Fibroblast of skin of right biceps (primary cell): ENCODE data around the gene MRPL2.

Experiments used
- DNase-seq: peaks from one replicate; pipeline ENCODE4 v3.0.0-alpha.2; 2013

The MRPL2 gene

DNA sequence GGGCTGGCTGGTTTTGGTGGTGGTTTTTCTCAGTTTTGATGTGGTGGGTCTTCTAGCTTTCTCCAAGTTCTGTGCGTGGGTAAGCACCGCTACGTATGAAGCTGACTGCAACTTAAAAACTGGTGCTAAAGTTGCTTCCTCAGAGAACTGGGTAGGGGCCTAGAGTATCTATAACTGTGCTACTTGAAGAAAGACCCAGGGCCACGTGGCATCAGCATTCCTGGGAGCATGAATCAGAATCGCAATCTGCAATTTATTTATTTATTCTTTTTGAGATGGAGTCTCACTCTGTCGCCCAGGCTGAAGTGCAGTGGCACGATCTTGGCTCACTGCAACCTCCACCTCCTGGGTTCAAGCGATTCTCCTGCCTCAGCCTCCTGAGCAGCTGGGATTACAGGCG, 22.7 kb upstream of the MRPL2 start:
- peak; percentile 72 for DNase-seq

DNA sequence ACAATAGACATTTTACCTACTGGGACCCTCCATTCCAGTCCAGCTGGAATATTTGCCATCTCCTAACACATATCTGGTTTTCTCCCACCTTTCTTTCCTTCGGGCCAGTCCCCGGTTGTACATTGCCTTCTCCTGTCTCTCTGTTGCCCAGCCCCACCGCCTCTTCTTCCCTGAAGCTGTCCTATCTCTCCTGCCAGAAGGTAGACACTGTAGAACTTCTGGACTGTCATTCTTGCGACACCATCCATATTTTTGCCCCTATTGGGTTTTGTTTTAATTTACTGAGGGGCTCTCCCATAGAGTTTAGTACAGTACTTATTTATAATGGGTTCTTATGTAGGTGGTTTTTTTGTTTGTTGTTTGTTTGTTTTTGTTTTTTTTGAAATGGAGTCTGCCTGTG, 21.8 kb upstream of the MRPL2 start:
- no peak for DNase-seq

DNA sequence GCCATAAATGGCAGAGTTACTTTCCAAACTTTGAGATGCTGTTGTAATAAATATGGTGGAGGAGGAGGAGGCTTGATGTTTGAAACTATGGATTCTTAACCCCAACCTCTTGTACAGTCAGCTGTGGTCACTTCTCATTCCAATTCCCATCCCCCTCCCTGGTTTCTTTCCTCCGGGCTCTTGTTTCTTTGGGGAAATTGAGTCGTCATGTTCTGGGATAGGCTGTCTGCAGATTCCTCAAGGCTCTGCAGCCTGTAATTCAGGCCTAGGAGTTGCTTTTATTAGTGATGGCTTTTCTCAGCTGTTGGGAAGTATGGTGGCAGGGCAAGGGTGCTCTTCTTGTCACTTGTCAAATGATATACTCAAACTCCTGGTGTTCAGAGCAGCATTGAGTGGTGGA, 19.5 kb upstream of the MRPL2 start:
- peak; percentile 93 for DNase-seq

DNA sequence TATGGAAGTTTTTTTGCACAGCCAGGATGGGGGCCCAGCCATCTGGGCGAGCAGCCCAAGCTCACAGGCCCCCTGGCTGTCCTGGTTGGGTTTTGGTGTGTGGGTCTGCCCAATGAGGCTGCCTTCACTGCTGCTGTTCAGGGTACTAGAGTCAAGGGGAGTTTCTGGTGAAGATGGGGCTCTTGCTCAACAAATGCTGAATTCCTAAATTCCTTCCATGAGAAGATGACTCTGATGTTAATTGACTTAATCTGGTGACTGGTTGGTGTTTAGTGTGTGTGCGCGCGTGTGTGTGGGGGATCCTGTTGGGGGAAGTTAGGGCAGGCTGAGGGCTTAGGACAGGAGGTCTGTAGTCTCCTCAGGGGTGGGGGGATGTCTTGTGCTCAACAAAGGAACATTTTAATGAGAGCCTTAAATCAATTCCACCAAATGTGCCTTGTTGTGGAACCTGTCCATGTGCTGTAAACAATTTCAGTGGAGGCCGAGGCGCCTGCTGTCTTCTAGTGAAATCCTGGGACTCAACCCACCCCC, 18.8 kb upstream of the MRPL2 start:
- peak; percentile 87 for DNase-seq

DNA sequence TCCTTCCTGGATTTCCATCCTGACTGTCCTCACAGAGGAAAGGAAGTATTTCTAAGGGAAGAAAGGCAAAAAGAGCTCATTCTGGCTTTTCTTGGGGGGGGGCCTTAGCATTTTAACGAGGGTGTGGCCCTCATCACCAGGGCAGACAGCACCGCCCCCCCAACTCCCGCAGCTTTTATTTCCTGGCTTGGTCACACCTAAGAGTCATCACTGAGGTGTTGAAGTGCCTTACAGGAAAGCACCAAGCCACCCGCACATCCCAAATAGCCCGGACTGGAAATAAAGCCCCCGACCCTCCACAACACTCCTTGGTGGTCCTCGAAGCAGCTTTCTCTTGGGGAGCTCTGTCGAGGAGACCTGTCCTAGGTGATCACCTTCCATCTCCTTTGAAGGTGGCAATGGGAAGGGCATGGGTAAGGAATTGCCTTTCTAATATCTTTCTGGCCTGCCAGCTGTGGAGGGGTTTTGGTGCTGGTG, 18.1 kb upstream of the MRPL2 start:
- DNase-seq = no peak

DNA sequence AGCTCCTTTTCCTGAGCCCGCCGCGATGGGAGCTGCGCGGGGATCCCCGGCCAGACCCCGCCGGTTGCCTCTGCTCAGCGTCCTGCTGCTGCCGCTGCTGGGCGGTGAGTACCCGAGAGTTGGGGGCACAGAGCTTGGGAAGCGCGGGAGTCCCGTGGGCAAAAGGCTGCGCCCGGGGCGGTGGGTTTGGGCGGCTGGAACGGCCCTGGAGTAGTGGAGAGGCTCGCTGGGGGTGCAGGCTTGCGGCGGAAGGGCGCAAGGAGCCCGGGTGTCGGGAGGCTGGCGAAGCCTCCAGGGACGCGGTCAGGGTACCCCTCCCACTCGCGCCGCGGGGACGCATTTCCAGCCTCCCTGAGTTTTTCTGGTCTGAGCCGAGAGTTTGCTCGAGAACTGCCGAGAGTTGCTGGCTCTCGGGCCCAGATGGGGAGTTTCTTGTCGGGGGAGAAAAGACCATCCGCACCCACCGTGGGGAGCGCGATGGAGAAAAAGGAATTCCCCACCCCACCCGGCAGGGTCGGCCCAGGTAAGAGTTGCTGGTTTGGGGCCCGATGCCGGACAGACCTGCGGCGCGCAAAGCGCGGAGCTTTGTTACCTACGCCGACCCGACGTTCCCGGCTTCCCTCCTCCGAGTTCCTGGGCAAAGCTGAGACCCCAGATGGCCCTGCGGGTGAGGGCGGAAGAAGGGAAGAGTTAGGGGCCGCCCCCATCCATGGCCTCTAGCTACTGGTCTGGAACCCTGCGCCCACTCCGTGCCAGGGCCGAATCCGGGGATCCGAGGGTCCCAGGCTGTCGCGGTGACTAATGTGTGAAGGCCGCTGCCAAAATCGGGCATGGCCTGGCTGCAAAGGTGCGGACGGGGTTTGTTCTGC, 17.5 kb upstream of the MRPL2 start:
- DNase-seq = peak; percentile 68

DNA sequence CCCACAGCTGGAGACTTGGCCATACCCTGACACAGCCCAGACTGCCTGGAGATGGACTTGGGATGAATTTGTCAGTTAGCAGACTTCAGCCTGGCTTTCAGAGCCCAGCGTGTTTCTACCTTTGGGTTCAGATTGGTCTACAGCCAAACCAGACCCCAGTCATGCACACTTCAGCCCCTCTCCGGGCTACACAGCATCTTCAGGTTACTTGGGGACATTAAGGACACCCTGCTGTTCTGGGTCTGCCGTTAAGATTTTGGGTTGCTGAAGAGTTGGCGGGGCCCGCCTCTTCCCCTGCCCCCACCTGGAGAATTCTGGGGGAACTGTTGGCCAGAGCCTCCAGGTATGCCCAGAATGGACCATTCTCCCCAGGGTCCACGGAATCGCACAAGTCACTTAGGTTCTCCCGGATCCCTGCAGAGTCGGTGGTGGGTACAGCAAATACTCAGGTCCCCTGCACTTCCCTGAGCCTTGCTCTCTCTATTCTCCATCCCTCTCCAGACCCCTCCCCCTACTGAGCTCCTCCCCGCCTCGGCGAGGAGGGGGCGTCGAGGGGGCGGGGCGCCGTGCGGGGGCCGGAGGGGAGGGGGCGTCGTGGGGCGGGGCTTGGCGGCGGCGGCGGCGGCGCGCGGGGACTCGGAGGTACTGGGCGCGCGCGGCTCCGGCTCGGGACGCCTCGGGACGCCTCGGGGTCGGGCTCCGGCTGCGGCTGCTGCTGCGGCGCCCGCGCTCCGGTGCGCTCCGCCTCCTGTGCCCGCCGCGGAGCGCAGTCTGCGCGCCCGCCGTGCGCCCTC, 16.6 kb upstream of the MRPL2 start, which contains the start of gene PTK7:
PTK7 (plus strand) TSS at position 645 of the 794 bp plus-strand sequence. CDS start 175 bp downstream, outside the sequence.
- DNase-seq = peak; percentile 82

DNA sequence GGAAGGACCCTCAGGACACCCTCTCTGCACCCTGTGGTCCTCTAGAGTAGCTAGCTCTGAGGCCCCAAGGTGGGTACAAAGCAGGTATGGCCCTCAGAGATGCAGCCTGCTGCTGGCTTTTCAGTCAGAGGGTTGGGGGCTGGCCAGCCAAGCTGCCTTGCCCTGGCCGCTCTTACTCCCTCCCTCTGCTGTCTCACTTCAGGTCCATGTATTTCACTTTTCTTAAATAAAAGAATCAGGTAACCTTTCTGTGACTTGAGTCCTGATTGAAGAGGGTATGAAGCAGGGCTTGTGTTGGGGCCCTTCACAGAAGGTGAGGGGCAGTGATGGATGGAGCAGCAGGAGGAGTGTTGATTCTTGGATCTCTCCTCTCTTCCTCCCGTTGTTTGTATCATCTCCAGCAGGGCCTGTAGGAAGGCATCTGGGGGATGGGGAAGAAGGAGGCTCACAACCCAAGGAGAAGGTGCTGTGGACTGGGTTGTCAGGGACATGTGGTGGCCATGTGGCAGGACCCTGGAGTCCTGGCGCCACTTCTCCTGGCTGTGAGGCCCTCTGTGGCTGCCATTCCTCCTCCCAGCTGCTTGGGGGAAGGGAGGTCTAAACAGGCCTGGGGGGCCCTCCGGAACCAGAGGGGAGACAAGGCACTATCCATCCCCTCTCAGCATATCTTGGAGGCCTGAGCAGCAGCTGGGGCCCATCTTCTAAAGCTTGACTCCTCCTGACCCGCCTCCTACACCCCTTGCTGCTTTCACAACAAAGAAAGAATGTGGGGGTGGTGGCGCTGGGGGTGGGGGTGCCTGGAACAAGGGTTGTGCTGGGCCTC, 15.8 kb upstream of the MRPL2 start:
- peak; percentile 78 for DNase-seq

DNA sequence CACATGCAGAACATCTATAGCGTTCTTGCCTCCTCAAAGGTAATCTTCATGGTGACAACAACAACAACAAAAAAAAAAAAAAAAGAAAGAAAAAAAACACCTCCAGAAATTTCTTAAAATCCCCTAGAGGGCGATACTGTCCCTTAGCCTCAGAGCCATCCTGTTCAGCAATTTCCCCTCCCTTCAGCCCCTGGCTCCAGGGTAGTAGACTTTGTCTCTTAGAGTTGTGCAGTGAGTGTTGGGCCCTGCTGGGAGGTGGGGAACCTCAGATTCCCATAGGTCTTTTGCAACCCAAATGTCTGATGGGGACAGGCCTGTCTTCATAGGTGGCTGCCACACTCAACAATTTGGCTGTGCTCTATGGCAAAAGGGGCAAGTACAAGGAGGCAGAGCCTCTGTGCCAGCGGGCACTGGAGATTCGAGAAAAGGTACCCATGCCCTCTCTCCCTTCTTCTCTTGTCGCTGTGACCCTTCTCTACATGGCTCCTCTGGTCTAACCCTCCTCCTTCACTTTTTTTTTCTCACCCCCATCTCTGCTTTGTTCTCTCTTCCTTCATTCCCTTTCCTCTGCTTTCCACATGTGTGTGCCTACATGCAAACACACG, 10.9 kb upstream of the MRPL2 start:
- peak; percentile 73 for DNase-seq

DNA sequence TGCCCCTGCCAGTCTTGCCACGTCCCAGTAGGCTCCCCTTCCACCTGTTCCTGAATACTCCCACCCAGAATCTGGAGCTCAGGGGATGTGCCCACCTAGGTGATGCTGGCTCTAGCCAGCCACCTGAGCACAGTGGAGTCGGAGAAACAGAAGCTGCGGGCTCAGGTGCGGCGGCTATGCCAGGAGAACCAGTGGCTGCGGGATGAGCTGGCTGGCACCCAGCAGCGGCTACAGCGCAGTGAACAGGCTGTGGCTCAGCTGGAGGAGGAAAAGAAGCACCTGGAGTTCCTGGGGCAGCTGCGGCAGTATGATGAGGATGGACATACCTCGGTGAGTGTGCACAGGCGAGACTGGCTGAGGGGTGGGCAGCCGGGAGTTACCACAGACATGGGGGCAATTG, 3.6 kb upstream of the MRPL2 start:
- no peak for DNase-seq

DNA sequence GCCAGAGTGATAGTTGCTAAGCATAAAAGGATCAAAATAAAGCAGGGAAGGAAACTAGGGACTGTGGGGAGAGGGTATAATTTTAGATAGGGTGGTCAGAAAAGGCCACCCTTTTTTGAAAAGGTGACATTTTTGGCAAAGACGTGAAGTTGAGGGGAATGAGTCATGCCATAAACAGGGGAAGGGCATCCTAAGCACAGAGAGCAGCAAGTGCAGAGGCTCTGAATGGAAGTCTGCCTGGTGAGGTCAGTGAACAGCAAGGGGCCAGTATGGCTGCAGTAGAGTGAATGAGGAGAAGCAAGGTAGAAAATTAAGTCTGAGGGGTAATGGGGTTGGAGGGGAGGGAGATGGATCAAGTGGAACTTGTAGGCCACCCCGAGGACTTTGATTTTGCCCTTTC, 2.6 kb upstream of the MRPL2 start:
- no peak for DNase-seq

DNA sequence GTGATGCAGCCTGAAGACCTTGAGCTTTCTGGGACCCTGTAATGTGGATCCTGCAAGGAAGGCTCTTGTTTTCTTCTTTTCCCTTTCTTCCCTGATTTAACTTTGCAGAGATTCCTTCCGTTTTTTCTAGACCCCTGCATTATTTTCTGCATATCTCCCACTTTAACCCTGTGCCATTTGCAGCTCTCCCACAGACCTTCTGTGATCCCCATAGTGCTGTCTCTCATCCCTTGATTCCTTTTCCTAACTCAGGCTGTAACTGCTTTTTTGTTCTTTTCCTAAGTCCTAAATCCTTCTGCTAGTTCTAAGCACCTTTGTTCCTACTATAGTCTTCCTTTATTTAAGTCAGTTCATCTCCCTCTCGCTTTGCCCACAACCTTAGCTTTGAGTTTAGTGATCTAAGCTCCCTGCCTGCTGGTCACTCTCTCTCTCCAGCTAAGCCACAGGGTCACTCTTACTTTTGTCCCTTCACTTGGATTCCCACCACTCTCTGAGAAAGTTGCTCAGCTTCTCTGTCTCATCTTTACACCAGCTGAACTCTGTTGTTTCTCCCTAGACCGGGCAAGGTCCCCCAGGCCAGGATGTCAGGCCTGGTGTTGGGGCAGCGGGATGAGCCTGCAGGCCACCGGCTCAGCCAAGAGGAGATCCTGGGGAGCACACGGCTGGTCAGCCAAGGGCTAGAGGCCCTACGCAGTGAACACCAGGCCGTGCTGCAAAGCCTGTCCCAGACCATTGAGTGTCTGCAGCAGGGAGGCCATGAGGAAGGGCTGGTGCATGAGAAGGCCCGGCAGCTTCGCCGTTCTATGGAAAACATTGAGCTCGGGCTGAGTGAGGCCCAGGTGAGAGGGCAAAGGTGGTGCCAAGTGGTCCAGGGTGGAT, 1.8 kb upstream of the MRPL2 start:
- no peak for DNase-seq

DNA sequence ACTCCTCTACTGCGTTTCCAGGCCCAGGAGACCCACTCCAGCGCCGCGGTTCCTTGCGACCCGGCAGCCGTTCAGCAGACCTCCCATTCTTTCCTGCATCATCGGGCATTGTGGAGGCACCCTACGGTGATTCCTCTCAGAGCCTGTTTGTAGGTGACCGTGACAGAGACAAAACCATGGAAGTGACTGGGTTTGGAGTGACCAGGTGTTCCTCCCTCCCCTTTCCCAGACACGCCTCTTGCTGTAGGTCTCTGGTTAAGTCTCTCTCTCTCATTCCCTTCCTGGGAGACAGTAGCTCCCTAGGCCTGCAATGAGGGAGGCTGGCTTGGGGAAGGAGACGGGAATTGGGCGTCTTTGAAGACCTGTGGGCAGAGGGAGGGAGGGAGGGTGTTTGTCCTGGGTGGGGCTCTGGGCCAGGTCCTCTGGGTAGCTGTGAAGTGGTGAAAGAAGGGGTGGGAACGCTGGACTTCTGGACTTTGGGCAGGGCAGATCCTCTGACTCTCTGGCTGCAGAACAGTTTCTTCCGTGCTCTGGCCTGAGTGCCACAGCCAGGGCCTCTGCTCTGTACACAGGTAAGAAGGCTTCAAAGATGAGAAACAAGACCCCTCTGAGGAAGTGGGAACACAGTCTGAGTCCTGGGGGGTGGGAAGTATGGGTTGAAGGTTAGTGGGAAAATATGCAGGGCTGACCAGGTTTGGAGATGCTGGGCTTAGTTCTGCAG, 960 bp upstream of the MRPL2 start:
- no peak for DNase-seq

DNA sequence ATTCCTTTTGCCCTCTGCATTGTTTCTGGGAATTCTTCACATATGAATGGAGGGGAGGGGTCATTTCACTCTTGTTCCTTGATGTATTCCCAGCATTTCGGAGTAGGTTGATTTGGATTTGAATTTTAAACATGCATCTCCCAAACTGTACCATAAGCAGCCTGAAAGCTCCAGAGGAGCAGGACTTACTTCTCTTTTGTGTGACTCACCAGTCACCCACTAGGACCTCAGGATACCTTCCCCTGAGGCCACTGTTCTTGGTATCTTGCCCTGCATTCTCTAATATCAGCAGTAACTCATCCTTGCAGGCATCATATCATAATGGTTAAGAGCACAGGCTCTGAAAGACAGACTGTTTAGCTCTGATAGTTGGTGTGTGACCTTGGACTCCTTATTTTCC, 703 bp downstream of the MRPL2 start:
- no peak for DNase-seq

DNA sequence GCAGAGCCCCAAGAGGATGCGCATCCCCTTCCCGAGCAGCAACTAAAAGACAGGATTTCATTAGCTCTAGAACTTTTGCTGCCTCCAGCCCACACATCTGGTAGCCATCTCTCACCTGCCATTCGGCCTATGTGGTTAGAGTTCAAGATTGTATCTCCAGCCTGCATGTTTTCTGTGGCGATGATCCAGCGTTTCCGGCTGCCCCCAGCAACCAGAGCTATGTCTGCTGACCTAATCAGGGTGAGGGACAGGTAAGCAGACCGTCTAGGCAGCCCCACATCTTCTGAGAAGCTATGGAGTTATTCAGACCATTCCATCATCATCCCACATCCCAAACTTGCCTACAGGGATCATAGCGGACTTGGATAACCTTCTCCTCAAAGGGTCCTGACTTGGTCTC, 3.3 kb downstream of the MRPL2 start:
- no peak for DNase-seq

DNA sequence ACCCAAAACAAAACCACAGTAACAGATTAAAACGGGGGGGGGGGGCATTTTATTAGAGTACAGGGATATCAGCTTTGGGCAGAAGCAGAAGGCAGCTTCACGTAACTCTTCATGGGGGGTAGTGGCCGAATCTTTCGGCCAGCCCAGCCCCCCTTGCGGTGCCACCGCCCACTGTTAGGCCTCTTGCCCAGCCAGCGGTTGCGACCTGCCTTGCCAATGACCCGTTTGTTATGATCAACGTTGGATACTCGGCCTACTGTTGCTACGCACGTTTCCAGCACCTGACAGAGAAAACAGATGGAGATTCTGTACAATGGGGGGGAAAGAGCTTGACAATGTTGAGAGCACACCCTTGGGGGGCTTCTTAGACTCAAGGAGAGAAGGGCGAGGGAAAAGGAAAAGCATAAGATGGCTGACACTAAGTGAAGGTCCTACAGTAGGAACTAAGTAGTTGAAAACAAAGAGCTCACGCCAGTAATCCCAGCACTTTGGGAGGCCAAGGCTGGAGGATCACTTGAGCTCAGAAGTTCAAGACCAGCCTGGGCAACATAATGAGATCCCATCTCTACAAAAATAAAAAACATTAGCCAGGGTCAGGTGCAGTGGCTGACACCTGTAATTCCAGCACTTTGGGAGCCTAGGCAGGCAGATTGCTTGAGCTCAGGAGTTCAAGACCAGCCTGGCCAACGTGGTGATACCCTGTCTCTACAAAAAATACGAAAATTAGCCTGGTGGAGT, 4.9 kb downstream of the MRPL2 start:
- no peak for DNase-seq

DNA sequence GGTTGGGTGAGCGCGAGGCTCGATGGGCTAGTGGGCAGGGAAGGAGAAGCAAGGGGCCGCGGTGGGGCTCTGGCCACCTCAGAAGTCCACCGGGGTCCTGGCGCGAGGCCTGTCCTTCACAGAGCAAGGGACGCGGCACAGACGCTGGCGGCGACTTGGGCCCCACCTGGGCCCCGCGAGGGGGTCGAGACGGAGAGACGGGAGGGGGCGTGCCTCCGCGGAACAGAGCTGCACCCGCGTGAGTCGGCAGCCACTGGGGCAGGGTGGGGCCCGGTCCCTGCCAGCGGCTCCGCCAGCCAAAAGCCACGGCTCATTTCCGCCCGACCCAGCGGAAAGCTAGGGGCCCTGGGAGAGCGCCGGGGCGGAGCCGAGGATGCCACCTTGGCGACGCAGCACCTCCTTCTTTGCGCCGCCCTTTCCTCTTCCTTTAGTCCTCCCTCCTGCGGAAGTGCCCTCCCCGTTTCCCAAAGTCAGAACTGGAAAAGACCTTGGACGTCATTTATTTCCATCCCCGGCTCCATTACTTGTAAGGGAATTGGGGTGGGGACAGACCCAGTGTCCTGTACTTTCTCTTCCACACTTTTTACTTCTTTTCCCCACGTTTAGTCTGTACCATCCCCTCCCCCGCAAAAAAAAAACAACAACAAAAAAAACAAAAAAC, 5.6 kb downstream of the MRPL2 start, which contains the start of gene CUL7:
CUL7 (minus strand) TSS at position 307 of the 661 bp plus-strand sequence. CDS start 1,063 bp downstream, outside the sequence.
- peak; percentile 97 for DNase-seq

DNA sequence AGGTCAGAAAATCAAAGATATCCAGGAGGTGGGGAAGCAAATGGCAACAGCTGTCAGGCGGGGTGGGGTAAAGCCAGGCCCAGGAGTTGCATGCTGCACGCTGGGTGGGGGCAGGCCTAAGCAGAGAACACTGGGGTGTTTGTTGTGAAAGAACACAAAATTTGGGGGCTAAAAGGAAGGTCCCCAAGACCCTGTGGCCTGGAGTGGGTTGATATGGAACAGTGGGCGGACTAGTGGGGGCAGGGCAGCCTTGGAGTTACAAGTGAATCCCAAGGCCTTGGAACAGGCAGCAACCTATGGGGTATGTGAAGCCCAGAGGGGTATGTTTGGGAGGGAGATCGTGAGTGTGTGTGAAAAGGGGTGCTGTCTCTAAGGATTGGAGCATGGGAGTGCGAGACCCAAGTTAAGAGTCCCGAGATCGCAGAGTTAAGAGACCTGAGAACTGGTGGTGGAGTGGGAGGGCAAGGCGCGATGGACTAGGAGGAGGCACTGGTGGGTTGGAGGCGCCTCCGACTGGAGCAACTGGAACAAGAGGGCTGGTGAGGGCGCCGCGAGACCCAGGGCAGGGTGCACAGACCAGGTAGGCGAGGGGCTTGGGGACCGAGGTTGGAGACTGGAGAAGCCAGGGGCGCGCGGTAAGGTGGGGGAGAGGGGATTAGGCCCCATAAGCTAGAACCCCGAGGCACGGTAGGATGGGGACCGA, 6.2 kb downstream of the MRPL2 start:
- peak; percentile 22 for DNase-seq
